NCI-H2029 (cell line): ENCODE data around the gene C10orf71.

Experiments used
- DNase-seq: peaks from one replicate; lab custom pipeline; 2025; lab: John Stamatoyannopoulos, UW

The C10orf71 gene, protein sequence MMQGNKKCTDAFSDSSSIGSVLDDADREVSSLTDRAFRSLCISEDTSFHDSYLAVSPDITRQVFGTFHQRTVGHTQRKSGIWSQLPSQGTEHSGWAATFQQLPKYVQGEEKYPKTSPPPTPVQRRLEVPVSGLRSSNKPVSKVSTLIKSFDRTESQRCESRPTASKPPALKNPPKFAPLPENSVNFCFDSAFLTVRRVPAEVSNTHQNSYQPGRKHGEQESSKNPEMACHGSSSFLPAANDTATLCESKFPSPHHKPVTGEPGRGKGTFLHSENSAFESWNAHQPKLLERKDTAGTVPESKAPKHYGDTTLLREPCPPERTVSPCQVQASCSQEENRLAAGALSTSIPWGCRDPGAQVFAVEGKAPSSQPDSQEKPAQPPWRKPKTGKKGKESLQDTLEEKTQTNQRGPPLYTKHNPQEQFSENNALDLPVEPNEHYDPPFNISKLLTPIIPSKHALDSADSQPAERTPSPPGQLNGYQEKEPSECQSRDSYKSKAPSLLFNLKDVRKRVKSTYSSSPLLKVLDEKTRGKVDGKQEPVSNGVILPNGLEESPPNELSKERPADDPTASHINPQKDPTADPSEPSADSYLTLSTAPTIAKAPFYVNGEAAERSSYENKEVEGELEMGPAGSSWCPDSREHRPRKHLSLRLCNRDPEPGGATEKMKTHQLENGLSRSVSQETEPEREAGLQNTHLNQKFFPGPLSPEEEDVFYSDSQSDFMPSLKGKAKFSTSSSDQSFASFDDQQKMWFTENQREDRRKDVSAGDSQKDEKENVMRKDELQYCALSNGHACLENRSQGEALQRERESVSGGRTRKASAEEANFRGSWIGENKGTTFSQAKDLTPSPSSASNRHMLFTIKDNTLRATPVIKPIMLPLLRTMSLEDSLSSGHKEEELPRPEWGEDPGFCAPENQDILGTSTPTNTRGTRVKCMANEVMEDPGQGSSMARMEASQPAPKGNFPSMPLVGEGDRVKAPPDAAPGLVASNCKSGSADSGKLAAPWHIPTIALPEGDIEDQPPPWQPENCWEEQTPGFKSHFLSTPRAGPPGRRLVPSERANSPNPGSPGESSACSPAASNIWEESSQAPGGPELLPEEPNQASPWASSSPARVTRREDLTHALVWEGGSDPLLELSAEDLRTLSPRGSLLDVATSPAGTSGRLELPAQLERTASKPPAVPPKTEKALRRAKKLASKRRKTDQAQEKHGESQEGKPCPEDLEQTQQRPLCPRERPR (N-terminal part only)

DNA sequence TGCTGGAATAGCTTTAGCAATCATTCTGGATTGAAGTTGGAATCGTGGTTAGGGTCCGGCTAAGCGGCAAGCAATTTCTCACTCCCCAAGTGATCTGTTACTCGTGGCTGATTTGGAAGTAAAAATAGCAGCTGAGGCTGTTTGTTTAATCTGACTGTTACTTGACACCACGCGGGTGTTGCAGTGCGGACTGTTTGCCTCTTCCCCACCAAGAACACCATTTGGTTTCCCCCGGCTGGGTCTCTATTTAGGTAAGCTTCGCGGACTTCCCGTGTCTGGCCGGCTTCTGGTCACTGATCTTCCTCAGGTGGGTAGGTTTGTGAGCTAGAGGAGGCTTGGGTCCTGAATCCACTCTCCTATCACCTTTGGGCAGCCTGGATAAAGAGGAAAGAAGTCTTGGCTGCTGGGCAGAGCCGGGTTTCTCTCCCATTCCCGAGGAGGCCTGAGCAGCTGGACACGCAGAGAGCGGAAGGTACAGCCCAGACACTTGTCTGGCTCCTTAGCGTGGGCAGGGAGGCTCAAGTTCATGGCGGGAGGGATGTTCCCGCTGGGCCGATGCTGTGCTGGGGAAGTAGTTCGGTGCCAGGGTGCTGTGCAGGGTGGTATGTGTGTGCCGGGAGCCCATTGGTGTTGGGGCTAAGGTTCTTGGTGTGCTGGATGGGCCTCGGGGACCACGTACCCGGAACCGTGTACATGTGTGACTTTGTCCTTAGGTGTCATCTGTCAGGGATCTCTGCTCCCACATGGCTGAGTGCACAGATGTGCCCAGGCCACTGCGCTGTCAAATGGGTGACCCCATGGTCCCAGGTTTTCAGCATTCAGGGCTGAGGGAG lies at the start of gene C10orf71:
TSS of gene C10orf71 (plus strand) at position 188 of the 833 bp plus-strand sequence. CDS start 23,376 bp downstream, outside the sequence.
- no peak for DNase-seq

DNA sequence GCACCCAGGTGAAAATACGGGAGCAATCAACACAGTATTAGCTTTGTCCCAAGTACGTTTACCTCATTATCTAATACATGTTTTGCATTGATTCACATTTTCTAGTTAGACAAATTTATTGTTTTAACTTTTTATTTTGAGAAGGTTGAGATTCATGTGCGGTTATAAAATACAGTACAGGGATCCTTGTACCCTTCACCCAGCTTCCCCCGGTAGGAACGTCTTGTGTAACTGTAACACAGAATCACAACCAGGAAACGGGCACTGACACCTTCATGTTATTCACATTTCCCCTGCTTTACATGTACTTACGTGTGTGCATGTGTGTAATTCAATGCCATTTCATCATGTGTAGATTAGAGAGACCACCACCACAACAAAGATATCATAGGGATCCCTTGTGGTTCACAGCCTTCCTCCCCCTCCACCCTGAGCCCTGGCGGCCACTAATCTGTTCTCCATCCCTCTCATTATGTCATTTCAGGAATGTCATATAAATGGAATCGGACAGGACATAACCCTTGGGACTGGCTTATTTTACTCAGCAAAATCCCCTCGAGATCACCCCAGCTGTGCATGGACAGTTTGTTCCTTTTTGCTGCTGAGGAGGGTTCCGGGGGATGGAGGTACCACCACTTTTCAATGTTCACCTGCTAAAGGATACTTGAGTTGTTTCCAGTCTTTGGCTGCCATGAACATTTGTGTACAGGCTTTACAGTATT lies 46.5 kb upstream of the C10orf71 start:
- DNase-seq = no peak

DNA sequence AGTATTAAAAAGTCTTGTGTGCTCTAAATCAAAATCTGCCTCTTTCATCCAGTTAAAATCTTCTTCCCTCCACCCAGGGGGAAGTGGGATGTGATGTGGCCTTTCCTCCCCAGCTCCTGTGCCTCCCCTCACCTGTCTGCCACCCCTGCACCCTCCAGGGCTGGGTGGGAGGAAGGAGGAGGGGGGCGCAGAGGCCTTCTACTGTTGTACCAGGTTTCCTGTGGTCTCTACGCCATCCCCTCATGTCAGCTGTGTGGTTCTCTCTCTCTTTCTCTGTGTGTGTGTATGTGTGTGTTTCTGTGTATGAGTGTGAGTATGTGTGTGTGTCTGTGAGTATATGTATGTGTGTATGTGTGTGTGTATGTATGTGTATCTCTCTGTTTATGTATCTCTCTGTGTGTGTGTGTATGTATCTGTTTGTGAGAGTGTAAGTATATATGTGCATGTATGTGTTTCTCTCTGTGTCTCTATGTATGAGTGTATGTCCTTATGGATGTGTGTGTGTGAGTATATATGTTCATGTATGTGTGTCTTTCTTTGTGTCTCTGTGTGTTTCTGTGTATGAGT lies 45.5 kb upstream of the C10orf71 start:
- no peak for DNase-seq

DNA sequence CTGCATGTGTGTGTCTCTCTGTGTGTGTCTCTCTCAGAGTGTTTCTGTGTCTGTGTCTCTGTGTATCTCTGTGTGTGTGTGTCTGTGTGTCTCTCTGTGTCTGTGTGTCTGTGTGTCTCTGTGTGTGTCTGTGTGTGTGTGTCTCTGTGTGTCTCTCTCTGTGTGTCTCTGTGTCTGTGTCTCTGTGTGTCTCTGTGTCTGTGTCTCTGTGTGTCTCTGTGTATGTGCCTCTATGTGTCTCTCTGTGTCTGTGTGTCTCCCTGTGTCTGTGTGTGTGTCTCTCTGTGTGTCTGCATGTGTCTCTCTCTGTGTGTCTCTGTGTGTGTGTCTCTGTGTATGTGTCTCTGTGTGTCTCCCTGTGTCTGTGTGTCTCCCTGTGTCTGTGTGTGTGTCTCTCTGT lies 44.8 kb upstream of the C10orf71 start:
- DNase-seq = no peak

DNA sequence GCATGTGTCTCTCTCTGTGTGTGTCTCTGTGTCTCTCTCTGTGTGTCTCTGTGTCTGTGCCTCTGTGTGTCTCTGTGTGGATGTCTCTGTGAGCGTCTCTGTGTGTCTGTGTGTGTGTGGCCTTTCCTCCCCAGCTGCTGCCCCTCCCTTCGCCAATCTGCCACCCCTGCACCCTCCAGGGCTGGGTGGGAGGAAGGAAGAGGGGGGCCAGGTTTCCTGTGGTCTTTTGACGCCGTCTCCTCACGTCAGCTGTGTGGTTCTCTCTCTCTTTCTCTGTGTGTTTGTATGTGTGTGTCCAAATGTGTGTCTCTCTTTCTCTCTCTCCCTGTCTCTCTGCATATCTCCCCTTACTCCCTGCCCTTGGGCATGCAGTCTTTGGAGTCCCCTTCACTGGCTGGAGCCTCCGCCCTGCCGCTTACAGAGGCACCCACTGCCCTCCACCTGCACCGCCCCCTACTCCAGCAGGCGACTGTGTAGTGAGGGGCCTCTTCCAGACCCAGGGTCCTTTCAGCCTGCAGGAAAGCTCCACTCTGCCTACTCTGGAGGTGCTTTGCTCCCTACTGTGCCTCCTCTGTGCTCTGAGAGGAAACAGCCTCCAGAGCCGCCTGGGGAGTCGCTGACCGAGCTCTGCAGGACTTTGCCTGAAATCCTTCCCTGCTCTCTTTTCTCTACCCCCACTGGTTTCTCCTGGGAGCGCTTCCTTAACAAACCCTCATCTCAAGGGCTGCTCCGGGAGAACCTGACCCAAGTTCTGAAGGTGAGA lies 44.2 kb upstream of the C10orf71 start:
- no peak for DNase-seq

DNA sequence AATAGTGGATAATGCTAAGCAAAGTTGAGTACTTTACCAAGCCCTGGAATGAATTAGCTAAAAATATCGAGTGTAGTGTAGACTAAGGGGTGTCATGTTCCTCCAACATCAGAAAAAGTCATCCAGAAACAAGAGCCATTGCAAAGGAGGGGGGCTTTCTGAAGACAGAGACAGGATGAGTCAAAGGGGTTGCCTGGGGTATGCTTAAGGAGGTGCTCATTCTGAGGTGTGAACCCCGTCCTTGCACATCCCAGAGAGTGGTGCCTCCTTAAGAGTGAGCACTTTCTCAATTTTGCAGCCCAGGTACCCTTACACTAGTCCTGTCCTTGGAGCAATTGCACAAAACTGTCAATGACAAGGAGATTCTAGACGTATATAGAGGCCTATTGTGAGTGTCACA lies 43.1 kb upstream of the C10orf71 start:
- no peak for DNase-seq

DNA sequence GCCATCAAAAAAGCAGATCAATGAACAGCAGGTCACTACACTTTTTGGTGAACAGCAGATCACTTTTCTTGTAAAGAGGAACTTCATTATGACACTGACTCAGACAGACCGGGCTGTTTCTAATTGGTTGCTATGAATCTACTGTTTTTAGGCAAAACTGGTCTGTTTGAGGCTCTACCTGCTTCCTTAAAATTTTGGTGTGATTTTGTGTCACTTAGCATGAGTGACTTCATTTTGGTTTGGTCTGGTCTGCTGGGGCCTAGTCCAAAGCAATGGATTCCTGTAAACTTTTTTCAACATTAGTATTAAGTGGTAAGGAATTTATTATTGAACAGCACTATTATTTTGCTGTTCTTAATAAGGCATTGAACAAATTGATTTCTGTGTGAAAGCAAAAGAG lies 41.8 kb upstream of the C10orf71 start:
- DNase-seq = no peak

DNA sequence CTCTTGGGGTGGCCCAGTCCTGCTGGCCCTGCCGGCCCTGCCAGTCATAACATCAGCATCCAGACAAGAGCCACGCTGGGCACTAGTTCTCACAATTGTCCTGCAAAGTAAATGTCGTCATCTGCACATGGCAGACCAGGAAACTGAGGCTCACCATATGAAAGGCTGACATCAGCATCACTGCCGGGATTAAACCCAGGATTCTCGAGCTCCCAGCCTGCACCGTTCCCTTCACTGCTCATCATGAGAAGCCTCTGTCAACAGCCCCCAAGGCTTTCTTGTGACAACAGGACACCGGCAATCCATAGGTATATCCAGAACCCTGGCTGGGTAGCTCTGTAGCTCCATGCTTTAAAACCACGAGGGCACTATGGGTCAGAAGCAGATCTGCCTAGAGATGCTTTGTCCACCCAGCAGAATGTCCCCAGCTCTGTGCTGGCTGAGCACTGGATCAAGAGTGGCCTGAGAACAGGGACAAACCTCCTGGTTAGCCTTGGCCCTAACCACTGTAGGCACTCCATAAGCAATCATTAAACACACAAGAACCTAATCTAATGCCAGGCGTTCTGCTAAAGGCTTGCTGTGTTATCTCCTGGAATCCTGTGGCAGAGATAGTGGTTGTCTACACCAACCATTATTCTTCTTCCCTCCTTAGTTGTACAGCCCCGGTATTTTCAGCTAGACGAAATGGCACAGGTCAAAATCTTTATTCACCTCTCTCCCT lies 41.2 kb upstream of the C10orf71 start:
- no peak for DNase-seq

DNA sequence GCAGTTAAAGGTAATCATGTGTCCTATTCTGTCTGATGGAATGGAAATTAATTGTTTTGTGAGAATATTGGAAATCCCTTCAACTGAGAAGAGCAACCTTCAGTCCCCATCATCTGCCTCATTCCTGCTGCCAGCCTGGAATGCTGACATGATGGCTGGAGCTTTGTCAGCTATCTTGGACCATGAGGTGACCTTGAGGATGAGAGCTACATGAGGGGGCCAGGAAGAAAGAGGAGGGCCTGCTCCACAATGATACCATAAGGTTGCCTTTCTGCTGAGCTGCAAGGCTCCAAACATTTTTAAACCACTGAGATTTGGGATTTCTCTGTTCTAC lies 40.7 kb upstream of the C10orf71 start:
- no peak for DNase-seq

DNA sequence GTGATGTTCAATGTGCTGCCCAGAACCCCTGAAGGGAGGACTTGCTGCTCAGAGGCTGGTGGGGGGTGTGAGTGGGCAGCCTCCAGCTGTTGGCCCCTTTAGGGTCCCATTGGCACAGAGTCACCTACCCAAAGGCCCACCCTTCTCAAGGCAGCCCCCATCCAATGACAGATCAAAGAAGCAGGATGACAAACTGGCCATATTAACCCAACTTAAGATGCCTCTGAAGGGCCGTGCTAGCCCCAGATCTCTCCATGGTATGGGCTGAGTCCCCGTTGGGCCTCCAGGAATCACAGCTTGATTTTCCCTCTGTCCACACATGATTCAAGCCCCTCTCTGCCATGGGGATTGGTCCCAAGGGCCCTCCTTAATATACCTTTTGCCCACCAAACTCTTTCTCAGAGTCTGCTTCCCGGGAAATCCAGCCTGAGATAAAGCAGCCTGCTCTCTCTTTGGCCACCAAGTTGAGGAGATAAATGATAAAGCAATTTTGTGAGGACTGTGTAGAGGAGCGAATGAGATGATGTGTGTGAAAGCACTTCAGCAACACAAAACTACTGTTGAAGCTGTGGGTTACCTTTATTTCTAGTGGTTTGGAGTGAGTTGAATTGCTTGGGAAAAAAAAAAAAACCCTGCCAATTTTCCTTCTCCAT lies 38.2 kb upstream of the C10orf71 start:
- no peak for DNase-seq

DNA sequence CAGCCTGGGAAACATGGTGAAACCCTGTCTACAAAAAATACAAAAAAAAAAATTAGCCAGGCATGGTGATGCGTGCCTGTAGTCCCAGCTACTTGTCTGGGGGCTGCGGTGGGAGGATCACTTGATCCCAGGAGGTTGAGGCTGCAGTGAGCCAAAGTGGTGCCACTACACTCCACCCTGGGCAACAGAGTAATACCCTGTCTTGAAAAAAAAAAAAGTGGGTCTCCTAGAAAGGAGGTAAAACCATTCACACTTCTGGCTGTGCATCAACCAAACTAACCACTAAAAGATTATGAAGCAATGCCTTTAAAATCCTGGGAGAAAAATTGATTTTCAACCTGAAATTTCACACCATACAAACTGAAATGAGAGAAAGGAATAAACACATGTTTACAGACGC lies 35.4 kb upstream of the C10orf71 start:
- DNase-seq = no peak

DNA sequence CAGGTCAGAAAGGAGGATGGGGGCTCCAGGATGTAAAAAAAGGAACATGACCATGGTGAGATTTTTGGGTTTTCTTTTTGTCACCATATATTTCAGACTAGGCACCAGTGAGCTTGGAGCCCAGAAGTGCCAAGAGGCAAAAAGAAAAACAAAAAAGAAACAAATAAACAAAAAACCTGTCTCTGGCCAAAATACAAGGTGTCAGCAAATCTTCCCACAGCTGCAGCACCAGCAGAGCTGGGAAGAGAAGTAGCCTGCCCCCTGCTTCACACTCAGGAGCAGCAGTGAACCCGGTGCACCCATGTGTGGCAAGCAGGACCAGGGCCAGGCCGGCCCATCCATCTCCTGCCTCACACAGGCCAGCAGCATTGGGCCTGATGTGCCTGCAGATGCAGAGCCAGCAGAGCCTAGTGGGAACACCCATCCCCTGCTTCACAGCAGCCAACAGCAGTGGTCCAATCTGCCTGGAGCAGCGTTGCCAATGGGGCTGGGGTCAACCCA lies 34.7 kb upstream of the C10orf71 start:
- DNase-seq = no peak

DNA sequence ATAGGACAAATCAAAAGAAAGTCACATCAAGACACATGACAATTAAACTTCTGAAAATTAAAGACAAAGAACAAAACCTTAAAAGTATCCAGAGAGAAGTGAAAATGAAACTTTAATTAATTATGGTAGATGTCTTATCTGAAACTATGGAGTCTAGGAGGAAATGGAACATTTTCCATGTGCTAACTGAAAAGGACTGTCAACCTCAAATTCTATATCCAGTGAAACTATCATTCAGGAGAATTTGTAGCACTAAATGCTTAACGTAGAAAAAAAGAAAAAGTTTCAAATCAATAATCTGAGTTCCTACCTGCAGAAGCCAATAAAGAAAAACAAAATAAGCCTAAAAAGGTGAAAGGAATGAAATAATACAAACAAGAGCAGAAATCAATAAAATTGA lies 33.1 kb upstream of the C10orf71 start:
- DNase-seq = no peak

DNA sequence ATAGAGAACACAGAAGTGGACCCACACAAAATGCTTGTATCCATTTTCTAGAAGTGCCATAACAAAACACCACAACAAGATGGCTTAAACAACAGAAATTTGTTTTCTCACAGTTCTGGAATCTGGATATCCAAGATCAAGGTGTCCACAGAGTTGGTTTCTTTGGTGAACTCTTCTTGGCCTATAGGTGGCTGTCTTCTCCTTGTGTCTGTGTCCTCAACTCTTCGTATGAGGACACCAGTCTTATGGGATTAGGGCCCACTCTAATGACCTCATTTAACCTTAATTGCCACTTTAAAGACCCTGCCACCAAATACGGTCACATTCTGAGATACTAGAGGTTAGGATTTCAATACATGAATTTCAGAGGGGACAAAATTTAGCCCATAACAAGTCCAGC lies 30.8 kb upstream of the C10orf71 start:
- no peak for DNase-seq

DNA sequence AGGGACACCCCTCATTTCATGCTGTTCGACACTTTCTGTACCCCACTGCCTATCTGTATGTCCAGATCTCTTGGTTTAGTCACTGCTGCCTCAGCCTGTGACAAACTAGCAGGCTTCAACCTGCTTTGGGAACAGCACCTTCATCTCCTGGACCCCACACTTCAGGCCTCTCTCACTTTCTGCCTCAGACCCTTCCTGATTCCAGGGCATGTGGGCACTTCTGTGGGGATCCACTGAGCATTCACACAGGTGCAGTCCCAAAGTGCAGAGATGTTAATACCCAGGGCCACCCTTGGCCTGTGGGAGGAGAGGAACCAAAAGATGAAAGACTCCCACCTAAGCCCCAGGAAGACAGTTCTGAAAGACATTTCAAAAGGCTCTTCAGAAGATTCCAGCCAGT lies 29.4 kb upstream of the C10orf71 start:
- DNase-seq = no peak

DNA sequence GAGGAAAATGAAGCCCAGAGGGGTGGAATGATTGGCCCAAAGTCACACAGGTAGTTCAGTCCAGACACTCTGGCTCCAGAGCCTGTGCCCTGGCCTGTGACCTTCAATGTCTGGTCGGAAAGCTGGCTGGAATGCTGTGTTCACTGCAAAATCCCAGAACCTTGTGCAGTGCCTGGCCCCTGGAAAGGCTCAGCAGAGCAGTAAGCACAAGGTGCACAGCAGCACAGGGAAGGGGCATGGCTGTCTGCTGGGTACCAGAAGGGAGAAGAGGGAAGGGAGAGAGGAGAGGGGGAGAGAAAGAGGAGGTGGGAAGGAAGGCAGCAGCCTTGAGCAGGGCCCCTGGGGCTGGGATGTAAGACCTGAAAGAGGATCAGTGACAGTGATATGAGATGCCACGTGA lies 28.4 kb upstream of the C10orf71 start:
- DNase-seq = no peak

DNA sequence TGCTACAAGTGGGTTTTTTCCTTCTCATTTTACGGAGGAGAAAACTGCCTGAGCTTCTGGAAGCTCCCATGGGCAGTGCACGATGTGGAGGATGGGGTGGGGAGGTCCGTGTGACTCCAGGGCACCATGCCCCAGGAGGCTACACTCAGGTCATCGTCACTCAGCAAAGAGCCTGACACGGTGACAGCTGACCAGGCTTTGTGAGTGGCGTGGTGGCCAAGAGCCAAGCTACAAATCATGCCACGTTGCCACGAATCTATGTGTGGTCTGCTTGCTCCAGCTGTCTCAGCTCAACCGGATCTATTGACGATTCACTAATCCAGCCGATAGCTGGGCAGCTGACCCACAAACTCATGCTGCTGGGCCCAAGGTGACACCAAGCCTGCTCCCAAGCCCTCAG lies 27.6 kb upstream of the C10orf71 start:
- no peak for DNase-seq

DNA sequence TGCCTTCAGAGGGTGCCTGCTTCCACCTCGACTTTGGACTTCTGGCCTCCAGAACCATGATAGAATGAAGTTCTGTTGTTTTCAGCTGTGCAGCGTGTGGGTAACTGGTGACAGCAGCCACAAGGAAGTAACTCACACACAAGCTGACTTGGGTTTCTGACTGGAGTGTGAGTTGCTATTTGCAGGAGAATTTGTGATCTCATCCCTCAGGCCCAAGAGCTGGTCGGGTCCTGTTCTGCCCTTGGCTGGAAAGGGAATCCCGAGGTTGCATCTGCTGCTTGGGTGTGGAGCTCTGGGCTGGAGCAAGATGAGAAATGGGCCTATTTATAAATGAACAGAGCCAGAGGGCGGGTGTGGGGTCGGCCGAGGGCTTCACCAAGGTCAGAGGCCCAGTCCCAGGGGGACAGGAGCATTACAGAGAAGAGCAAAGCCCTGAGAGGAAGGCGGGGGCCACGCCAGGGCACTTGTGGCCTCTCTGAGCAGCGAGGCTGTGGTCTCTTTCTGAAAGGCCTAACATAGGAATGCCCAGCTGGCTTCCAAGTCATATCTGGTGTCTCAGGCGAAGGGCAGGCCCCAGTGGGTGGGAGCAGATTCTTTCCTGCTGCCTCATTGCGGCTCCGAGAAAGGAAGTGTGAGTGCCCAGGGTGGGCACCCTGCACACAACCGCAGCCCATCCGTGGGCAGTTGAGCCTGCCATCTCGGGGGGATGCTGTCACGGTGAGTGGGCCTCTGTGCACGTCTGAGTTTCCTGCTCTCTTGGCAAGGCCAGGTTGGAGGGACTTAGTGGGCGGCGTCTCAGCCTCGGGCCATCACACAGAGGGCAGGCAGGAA lies 26.5 kb upstream of the C10orf71 start:
- no peak for DNase-seq
